ENCODE measurements around the gene BMERB1.

BMERB1 gene

DNA sequence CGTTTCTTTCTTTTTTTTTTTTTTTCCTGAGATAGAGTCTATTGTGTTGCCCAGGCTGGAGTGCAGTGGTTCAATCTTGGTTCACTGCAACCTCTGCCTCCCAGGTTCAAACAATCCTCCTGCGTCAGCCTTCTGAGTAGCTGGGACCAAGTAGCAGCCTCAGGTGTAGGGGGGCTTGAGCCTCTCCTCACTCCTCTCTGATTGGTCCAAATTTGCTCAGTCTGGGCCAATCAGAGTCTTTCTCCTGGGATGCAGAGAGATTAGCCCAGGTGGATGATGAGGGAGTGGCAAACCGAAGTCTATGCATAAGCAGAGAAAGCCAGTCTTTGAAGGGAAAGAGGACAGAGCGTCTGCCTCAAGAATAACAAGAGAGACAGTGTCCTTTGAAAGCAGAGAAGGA lies 99.0 kb downstream of the BMERB1 start:
- H3K4me3 ChIP-seq (ENCODE audit: low read depth, low read length), result no peak overlapping the region
- TF ChIP-seq, protein P1, sequence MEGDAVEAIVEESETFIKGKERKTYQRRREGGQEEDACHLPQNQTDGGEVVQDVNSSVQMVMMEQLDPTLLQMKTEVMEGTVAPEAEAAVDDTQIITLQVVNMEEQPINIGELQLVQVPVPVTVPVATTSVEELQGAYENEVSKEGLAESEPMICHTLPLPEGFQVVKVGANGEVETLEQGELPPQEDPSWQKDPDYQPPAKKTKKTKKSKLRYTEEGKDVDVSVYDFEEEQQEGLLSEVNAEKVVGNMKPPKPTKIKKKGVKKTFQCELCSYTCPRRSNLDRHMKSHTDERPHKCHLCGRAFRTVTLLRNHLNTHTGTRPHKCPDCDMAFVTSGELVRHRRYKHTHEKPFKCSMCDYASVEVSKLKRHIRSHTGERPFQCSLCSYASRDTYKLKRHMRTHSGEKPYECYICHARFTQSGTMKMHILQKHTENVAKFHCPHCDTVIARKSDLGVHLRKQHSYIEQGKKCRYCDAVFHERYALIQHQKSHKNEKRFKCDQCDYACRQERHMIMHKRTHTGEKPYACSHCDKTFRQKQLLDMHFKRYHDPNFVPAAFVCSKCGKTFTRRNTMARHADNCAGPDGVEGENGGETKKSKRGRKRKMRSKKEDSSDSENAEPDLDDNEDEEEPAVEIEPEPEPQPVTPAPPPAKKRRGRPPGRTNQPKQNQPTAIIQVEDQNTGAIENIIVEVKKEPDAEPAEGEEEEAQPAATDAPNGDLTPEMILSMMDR (IDR thresholded peaks at IDR 0.05; ENCODE audit: low read depth, low read length), result no peak

DNA sequence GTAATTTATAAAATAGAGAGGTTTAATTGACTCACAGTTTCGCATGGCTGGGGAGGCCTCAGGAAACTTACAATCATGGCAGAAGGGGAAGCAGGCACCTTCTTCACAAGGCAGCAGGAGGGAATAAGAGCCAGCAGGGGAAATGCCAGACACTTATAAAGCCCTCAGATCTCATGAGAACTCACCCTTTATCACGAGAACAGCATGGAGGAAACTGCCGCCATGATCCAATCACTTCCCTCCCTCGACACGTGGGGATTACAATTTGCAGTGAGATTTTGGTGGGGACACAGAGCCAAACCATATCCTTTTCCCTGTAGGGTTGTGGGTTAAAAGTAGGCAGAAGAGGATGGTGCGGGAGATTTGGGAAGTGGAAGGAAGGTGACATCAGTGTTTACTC lies 101.4 kb downstream of the BMERB1 start:
- TF ChIP-seq, protein P1 (IDR thresholded peaks at IDR 0.05; ENCODE audit: low read depth, low read length), result no peak
- no peak overlapping the region for H3K4me3 ChIP-seq (ENCODE audit: low read depth, low read length)

DNA sequence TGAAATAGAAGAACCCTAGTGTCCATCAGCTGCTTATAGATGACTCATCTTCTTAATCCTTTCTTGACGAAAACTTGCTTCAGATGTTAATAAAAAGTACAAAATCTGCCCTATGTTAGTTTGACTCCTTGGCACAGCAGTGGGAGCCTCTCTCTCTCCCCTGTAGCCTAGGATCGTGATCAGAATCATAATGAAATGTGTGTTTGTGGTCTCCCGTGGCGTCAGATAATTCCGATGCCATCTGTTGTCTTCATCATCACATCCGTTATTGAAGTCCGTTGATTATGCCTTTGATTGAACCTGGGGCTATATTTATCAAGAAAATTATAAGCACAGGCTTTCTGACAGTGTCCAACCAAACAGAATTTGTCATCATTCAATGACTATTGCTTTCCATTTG lies 102.5 kb downstream of the BMERB1 start:
- H3K4me3 ChIP-seq (ENCODE audit: low read depth, low read length), result no peak overlapping the region
- TF ChIP-seq, protein P1 (IDR thresholded peaks at IDR 0.05; ENCODE audit: low read depth, low read length), result no peak

DNA sequence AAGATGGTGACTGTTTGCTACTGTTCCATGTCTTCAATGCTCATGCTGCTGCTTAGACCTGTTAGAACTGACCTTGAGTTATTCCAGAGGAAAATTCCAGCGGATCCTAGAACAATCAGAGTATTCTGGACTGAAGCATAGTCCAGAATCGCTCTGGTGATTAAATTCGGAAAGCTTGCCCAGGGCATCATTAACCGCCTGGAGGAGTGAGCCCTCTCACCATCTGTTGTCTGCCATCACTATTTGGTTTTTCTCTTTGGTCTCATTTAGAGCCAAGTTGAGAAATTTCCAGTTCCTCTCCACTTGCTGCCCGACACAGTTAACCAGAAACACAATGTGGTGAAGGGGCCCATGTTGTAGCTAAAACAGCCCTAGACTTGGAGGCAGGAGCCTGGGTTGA lies 104.1 kb downstream of the BMERB1 start:
- TF ChIP-seq, protein P1 (IDR thresholded peaks at IDR 0.05; ENCODE audit: low read depth, low read length), result no peak

DNA sequence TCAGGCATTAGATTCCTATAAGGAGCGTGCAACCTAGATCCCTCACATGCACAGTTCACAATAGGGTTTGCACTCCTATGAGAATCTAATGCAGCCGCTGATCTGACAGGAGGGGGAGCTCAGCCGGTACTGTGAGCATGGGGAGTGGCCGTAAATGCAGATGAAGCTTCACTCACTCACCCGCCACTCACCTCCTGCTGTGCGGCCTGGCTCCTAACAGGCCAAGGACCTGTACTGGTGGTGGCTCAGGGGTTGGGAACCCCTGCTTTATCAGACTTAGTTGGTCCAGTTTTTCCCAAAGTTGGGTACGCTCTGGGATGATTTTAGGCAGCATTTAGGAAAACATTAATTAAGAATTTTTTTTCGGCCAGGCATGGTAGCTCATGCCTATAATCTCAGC lies 104.8 kb downstream of the BMERB1 start:
- H3K4me3 ChIP-seq (ENCODE audit: low read depth, low read length), result no peak overlapping the region
- TF ChIP-seq, protein P1 (IDR thresholded peaks at IDR 0.05; ENCODE audit: low read depth, low read length), result no peak

More for the DNA sequence above, 104.1 kb downstream of the BMERB1 start:
- no peak overlapping the region for H3K4me3 ChIP-seq (ENCODE audit: low read depth, low read length)

DNA sequence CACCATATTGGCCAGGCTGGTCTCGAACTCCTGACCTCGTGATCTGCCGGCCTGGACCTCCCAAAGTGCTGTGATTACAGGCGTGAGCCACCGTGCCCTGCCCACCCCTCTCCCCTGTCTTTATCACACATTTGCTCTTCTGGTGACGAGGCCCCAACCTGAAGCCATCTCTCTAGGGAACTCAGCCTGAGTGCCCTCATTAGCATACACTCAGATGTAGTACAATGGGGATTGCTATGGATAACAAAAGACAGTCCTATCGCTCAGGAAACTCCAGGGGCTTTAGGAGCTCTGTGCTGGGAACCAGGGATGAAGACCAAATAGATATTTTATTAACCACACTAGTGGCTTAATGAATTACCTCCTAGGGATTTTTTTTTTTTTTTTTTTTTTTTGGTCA lies 107.9 kb downstream of the BMERB1 start:
- no peak overlapping the region for H3K4me3 ChIP-seq (ENCODE audit: low read depth, low read length)
- TF ChIP-seq, protein P1 (IDR thresholded peaks at IDR 0.05; ENCODE audit: low read depth, low read length), result no peak

GRCh38 chr16:15542734-15543347 lies 108.5 kb downstream of the BMERB1 start:
- no peak overlapping the region for H3K4me3 ChIP-seq (ENCODE audit: low read depth, low read length)
- TF ChIP-seq, protein P1 (IDR thresholded peaks at IDR 0.05; ENCODE audit: low read depth, low read length), result no peak
